ENCODE data around the gene RAD54L2. TPM values are rescaled to one million over a fixed set of nuclear protein-coding genes. Genes with fewer than 3 reads are reported as not detected.

The RAD54L2 gene
- total and polyA plus RNA-seq, 2 of the 8 experiments (the other 6 are each of a cell fraction or from before 2014, with no cell fraction given), result 8.2 to 35.2 TPM

DNA sequence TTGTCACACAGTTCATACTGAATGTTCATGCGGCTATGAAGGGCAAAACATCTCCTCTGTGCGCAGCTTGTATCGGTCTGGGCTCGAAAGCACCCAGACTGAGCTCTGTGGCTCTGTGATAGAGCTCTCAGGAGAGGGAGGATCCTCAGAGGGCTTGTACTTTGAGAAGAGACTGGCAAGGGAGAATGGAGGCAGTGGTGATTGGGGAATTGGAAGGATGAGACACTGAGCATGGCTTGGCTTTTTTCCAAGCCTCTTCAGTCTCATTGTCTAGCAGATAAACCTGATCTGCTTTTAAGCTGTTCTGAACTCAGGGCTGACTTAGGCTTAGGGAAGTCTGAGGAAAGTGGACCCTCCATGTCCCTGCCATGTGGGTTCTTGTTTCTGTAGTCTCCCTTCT is 43.0 kb downstream of the RAD54L2 start:
- H4K20me1 ChIP-seq (replicated peaks in 1 of 2; ENCODE audit: control insufficient read depth in 1 of 2, insufficient read depth in 2 of 2, low read length in 2 of 2), result peaks cover 0 to 2% of the 10 kb centered on the region in 2 experiments
- TF ChIP-seq SRF (IDR thresholded peaks at IDR 0.05; ENCODE audit: low read depth, low read length) (no peak), ATF3 (IDR thresholded peaks at IDR 0.05; ENCODE audit: insufficient read depth, low read depth, low read length) (no peak), RXRA (IDR thresholded peaks at IDR 0.05; ENCODE audit: insufficient read depth, low read depth, low read length) (no peak), HDAC2 (IDR thresholded peaks at IDR 0.05; ENCODE audit: borderline replicate concordance in 1 of 2, low read depth in 2 of 2, low read length in 2 of 2) (no peak), CBX8 (IDR thresholded peaks at IDR 0.05; ENCODE audit: borderline replicate concordance, low read depth, low read length) (no peak), E2F6 (IDR thresholded peaks at IDR 0.05) (no peak)

More for the DNA sequence above, 43.0 kb downstream of the RAD54L2 start:
- no peak overlapping the region for H3K27ac ChIP-seq (ENCODE audit: low read depth, low read length)
- H4K91ac ChIP-seq (replicated peaks; ENCODE audit: insufficient read length, low read length), result peak overlapping the region; percentile 64
- H3K4me1 ChIP-seq (replicated peaks in 1 of 4; ENCODE audit: control insufficient read depth in 3 of 4, insufficient read depth in 4 of 4, low read length in 3 of 4), result peaks cover 2 to 10% (median 5%) of the 10 kb centered on the region in 4 experiments; a peak in 4 of 7 replicates
- no peak overlapping the region for H4K5ac ChIP-seq (ENCODE audit: insufficient read length, low read depth, low read length)
- no peaks in the 10 kb centered on the region for H3K23me2 ChIP-seq (ENCODE audit: low read depth, low read length)
- CTCF ChIA-PET (ENCODE audit: partially characterized antibody), result interaction anchor here (0.8 to 3.1 kb wide), 5 partner anchors 10 to 88 kb away, joined by 3 to 13 read pairs (median 4); no protein-coding TSS in a partner anchor
- no peak overlapping the region for H2BK15ac ChIP-seq (ENCODE audit: low read length)
- H3K4ac ChIP-seq (replicated peaks; ENCODE audit: insufficient read length, low read depth, low read length), result no peak overlapping the region
- 0 out of 2 replicates have a peak overlapping the region, but pooled peaks have one; percentile 40 for H2AK5ac ChIP-seq (ENCODE audit: low read depth, low read length)
- DNase-seq (ENCODE audit: low read depth in 1 of 2, low spot score in 2 of 2) (no peak), FAIRE-seq (no peak)
- peaks cover 0 to 4% of the 10 kb centered on the region in 2 experiments; a peak in 2 of 4 replicates for H3K9me3 ChIP-seq (ENCODE audit: insufficient read depth in 2 of 2, low read depth in 1 of 2, low read length in 1 of 2)
- no peak overlapping the region for H4K8ac ChIP-seq (ENCODE audit: extremely low read depth, insufficient read depth, low read length)
- no peak overlapping the region; a peak in 1 of 4 replicates for H3K4me2 ChIP-seq (ENCODE audit: insufficient read depth in 1 of 2, low read depth in 2 of 2, low read length in 2 of 2)
- H3K14ac ChIP-seq (ENCODE audit: insufficient read length), result no peak overlapping the region
- no peaks in the 10 kb centered on the region for H3K36me3 ChIP-seq (ENCODE audit: control insufficient read depth in 2 of 4, insufficient read depth in 4 of 4, low read length in 3 of 4)
- no peak overlapping the region for H2BK20ac ChIP-seq (ENCODE audit: low read length)
- no peak overlapping the region for H2BK120ac ChIP-seq (replicated peaks; ENCODE audit: low read depth, low read length)
- POLR2A ChIA-PET (ENCODE audit: partially characterized antibody), result interaction anchor here (1.0 to 2.7 kb wide), 2 partner anchors 22 to 44 kb away, joined by 3 to 16 read pairs; partner anchors contain the start of gene RAD54L2
- H3K27me3 ChIP-seq (replicated peaks in 1 of 4; ENCODE audit: control insufficient read depth in 3 of 4, extremely low read depth in 1 of 4, insufficient read depth in 3 of 4, low read length in 3 of 4), result no peaks in the 10 kb centered on the region
- peaks cover 2 to 21% of the 10 kb centered on the region in 2 experiments for H3K79me2 ChIP-seq (ENCODE audit: control insufficient read depth in 1 of 2, insufficient read depth in 2 of 2, low read length in 2 of 2)
- H3K23ac ChIP-seq (ENCODE audit: insufficient read length), result no peak overlapping the region
- no peak overlapping the region for H3K9ac ChIP-seq (replicated peaks in 1 of 4; ENCODE audit: extremely low read depth in 1 of 4, low read depth in 3 of 4, low read length in 3 of 4)
- H3K56ac ChIP-seq (replicated peaks; ENCODE audit: insufficient read length, low read depth, low read length), result no peak overlapping the region
- 88% methylated on average over 4 of the region's 4 CpGs; no CpG with 5 or more reads in 1 of the 2 experiments for WGBS, 2 experiments (ENCODE audit: extremely low coverage in 1 of 2, insufficient coverage in 1 of 2, insufficient read length in 1 of 2, insufficient replicate concordance in 2 of 2, low coverage in 1 of 2, low lambda C conversion rate in 2 of 2, missing lambda C conversion rate in 1 of 2)
- peaks cover 7% of the 10 kb centered on the region for H3K79me1 ChIP-seq (ENCODE audit: low read depth, low read length)
- H3K18ac ChIP-seq (ENCODE audit: extremely low read depth, low read length), result no peak overlapping the region; the same call in 1 of the 2 replicates
- no peak overlapping the region for H2AFZ ChIP-seq (ENCODE audit: low read length)
- H2BK12ac ChIP-seq (ENCODE audit: low read depth, low read length), result 0 out of 2 replicates have a peak overlapping the region, but pooled peaks have one; percentile 80
- no peak overlapping the region for H3K4me3 ChIP-seq (ENCODE audit: extremely low read depth in 1 of 4, insufficient read depth in 2 of 4, low read depth in 3 of 4, low read length in 4 of 4)
- H2BK5ac ChIP-seq (ENCODE audit: low read depth, low read length), result peak overlapping the region; percentile 75
